ENCODE measurements around the gene AKR1C2.
"Not testable (repeated sequence)": the region's sequence is repeated elsewhere in the genome, so short reads cannot be mapped to it uniquely, and the experiment has no call there.

The AKR1C2 gene

DNA sequence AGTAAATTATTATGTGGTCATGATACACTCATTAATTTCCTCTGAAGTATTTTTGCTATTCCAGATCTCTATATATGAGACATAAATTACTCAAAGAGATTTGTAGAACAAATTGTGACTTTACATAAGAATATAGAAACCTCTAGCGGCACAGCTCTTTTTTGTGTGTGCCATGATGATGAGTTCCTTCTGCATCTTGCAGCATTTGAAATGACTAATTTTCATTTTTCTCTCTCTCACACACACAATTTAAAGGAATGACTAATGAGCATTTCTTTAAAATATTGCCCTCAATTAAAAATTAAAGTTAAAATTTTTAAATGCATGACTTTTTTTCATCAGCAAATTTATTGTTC is 351 bp upstream of the AKR1C2 start:
- H3K27ac ChIP-seq (ENCODE audit: insufficient read depth in 1 of 2, low read depth in 1 of 2, low read length in 2 of 2, poor library complexity in 1 of 2, severe bottlenecking in 2 of 2); H3K4me3 ChIP-seq (ENCODE audit: control insufficient read depth in 1 of 7, extremely low read depth in 1 of 7, insufficient read depth in 4 of 7, low read depth in 2 of 7, low read length in 6 of 7); H3K36me3 ChIP-seq (ENCODE audit: control insufficient read depth in 4 of 4, insufficient read depth in 4 of 4, low read length in 3 of 4); DNase-seq; CTCF ChIA-PET; H3K27me3 ChIP-seq (replicated peaks in 2 of 5; ENCODE audit: control insufficient read depth in 4 of 5, insufficient read depth in 5 of 5, low read length in 4 of 5); POLR2A ChIA-PET; H3K9me3 ChIP-seq (ENCODE audit: control extremely low read depth in 1 of 5, control insufficient read depth in 4 of 5, insufficient read depth in 2 of 5, low read depth in 1 of 5, low read length in 4 of 5); H3K4me1 ChIP-seq (ENCODE audit: control extremely low read depth in 1 of 4, control insufficient read depth in 4 of 4, insufficient read depth in 4 of 4, low read length in 3 of 4): not testable (repeated sequence)
- WGBS (ENCODE audit: insufficient coverage): no CpG with 5 or more reads among the region's 1 CpG

DNA sequence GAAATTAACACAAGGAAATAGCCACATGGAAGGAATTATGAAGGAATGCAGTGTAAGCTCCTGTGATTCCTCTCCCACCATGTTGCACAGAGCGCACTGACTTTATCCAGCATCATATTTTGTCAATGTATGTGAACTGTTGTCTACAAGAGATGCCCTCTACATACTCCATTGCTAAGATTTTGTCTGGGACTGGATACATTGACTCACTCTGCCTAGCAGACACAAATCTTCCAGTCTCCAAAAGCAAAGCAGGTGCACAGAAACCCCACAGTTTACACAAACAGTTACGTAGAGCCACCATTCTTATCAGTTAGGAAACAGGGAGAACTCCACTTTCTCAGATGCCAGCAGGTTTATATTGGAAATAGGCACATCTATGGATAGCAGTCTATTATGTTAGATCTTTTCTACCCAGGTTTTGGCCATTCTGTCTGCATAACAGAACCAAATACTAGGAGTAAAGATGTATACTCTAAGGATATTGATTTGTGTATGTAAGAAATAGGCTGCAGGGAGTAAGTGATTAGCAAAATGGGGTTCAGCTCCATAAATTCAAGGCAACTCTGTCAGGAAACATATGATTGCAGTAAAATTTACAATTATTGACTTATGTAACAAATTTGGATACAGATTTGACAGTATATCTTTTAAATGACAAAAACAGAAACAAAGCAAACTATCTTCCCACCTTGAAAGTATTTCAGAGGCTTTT is 1.5 kb downstream of the AKR1C2 start:
- CTCF ChIA-PET: no interaction called here
- Histone ChIP-seq H3K4me1 (ENCODE audit: control extremely low read depth in 1 of 4, control insufficient read depth in 4 of 4, insufficient read depth in 4 of 4, low read length in 3 of 4) (no peaks in the 10 kb centered on the region), H3K27me3 (replicated peaks in 2 of 5; ENCODE audit: control insufficient read depth in 4 of 5, insufficient read depth in 5 of 5, low read length in 4 of 5) (no peaks in the 10 kb centered on the region), H3K4me3 (ENCODE audit: control insufficient read depth in 1 of 7, extremely low read depth in 1 of 7, insufficient read depth in 4 of 7, low read depth in 2 of 7, low read length in 6 of 7) (no peak overlapping the region), H3K36me3 (ENCODE audit: control insufficient read depth in 4 of 4, insufficient read depth in 4 of 4, low read length in 3 of 4) (no peaks in the 10 kb centered on the region), H3K9me3 (ENCODE audit: control extremely low read depth in 1 of 5, control insufficient read depth in 4 of 5, insufficient read depth in 2 of 5, low read depth in 1 of 5, low read length in 4 of 5) (no peaks in the 10 kb centered on the region), H3K27ac (ENCODE audit: insufficient read depth in 1 of 2, low read depth in 1 of 2, low read length in 2 of 2, poor library complexity in 1 of 2, severe bottlenecking in 2 of 2) (no peak overlapping the region)
- WGBS (ENCODE audit: insufficient coverage): 100% methylated on average over 1 of the region's 2 CpGs
- no peak for DNase-seq
- POLR2A ChIA-PET: no interaction called here

- H3K36me3 ChIP-seq (ENCODE audit: control insufficient read depth in 4 of 4, insufficient read depth in 4 of 4, low read length in 3 of 4): no peaks in the 10 kb centered on the region
- DNase-seq: no peak
- no peaks in the 10 kb centered on the region for H3K27me3 ChIP-seq (replicated peaks in 2 of 5; ENCODE audit: control insufficient read depth in 4 of 5, insufficient read depth in 5 of 5, low read length in 4 of 5)
- no peak overlapping the region for H3K27ac ChIP-seq (ENCODE audit: insufficient read depth in 1 of 2, low read depth in 1 of 2, low read length in 2 of 2, poor library complexity in 1 of 2, severe bottlenecking in 2 of 2)
- WGBS (ENCODE audit: insufficient coverage): 93% methylated on average over 2 of the region's 5 CpGs
- no peaks in the 10 kb centered on the region for H3K4me1 ChIP-seq (ENCODE audit: control extremely low read depth in 1 of 4, control insufficient read depth in 4 of 4, insufficient read depth in 4 of 4, low read length in 3 of 4)
- no peaks in the 10 kb centered on the region for H3K9me3 ChIP-seq (ENCODE audit: control extremely low read depth in 1 of 5, control insufficient read depth in 4 of 5, insufficient read depth in 2 of 5, low read depth in 1 of 5, low read length in 4 of 5)
- H3K4me3 ChIP-seq (ENCODE audit: control insufficient read depth in 1 of 7, extremely low read depth in 1 of 7, insufficient read depth in 4 of 7, low read depth in 2 of 7, low read length in 6 of 7): no peak overlapping the region
- ChIA-PET POLR2A (no interaction called here), CTCF (no interaction called here)
These were observed 5.0 kb downstream of the AKR1C2 start for GRCh38 chr10:4998671-4999070.

GRCh38 chr10:4994260-4994659 is 9.4 kb downstream of the AKR1C2 start:
- CTCF ChIA-PET; H3K4me3 ChIP-seq (ENCODE audit: control insufficient read depth in 1 of 7, extremely low read depth in 1 of 7, insufficient read depth in 4 of 7, low read depth in 2 of 7, low read length in 6 of 7); H3K36me3 ChIP-seq (ENCODE audit: control insufficient read depth in 4 of 4, insufficient read depth in 4 of 4, low read length in 3 of 4); H3K27me3 ChIP-seq (replicated peaks in 2 of 5; ENCODE audit: control insufficient read depth in 4 of 5, insufficient read depth in 5 of 5, low read length in 4 of 5); H3K9me3 ChIP-seq (ENCODE audit: control extremely low read depth in 1 of 5, control insufficient read depth in 4 of 5, insufficient read depth in 2 of 5, low read depth in 1 of 5, low read length in 4 of 5); H3K27ac ChIP-seq (ENCODE audit: insufficient read depth in 1 of 2, low read depth in 1 of 2, low read length in 2 of 2, poor library complexity in 1 of 2, severe bottlenecking in 2 of 2); DNase-seq; POLR2A ChIA-PET; H3K4me1 ChIP-seq (ENCODE audit: control extremely low read depth in 1 of 4, control insufficient read depth in 4 of 4, insufficient read depth in 4 of 4, low read length in 3 of 4): not testable (repeated sequence)

DNA sequence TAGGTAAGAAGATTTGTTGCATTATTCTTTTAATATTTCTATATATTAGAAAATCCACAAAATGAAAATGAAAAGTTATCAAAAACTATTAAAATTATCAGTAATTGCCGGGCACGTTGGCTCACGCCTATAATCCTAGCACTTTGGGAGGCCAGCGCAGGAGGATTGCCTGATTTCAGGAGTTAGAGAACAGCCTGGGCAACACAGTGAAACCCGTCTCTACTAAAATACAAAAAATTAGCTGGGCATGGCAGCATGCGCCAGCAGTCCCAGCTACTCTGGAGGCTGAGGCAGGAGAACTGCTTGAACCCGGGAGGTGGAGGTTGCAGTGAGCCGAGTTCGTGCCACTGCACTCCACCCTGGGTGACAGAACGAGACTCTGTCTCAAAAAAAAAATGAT is 11.1 kb downstream of the AKR1C2 start:
- H3K36me3 ChIP-seq (ENCODE audit: control insufficient read depth in 4 of 4, insufficient read depth in 4 of 4, low read length in 3 of 4); H3K27ac ChIP-seq (ENCODE audit: insufficient read depth in 1 of 2, low read depth in 1 of 2, low read length in 2 of 2, poor library complexity in 1 of 2, severe bottlenecking in 2 of 2); H3K4me3 ChIP-seq (ENCODE audit: control insufficient read depth in 1 of 7, extremely low read depth in 1 of 7, insufficient read depth in 4 of 7, low read depth in 2 of 7, low read length in 6 of 7); POLR2A ChIA-PET; H3K4me1 ChIP-seq (ENCODE audit: control extremely low read depth in 1 of 4, control insufficient read depth in 4 of 4, insufficient read depth in 4 of 4, low read length in 3 of 4); H3K27me3 ChIP-seq (replicated peaks in 2 of 5; ENCODE audit: control insufficient read depth in 4 of 5, insufficient read depth in 5 of 5, low read length in 4 of 5); H3K9me3 ChIP-seq (ENCODE audit: control extremely low read depth in 1 of 5, control insufficient read depth in 4 of 5, insufficient read depth in 2 of 5, low read depth in 1 of 5, low read length in 4 of 5); DNase-seq; CTCF ChIA-PET: not testable (repeated sequence)
- over 99% methylated on average over 8 of the region's 10 CpGs for WGBS (ENCODE audit: insufficient coverage)

DNA sequence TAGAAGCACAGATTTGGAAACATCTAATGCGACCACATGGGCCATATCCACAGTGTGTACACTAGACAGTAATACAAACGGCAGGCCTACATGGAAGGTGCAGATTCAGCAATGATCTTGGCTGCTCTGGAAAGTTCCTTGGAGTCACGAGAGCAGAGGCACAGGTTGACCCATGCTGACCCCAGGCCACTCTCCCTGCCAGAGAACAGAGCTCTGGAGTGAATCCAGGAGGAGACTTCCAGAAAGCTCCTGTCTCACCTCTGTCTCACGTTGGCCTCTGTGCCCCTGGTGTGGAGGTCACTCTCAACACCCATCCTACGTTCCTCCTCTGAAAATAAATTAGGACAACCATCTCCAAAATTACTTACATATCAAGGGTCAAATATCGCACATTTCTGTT is 12.2 kb downstream of the AKR1C2 start:
- H3K27me3 ChIP-seq (replicated peaks in 2 of 5; ENCODE audit: control insufficient read depth in 4 of 5, insufficient read depth in 5 of 5, low read length in 4 of 5); POLR2A ChIA-PET; H3K27ac ChIP-seq (ENCODE audit: insufficient read depth in 1 of 2, low read depth in 1 of 2, low read length in 2 of 2, poor library complexity in 1 of 2, severe bottlenecking in 2 of 2); CTCF ChIA-PET; H3K9me3 ChIP-seq (ENCODE audit: control extremely low read depth in 1 of 5, control insufficient read depth in 4 of 5, insufficient read depth in 2 of 5, low read depth in 1 of 5, low read length in 4 of 5); H3K36me3 ChIP-seq (ENCODE audit: control insufficient read depth in 4 of 4, insufficient read depth in 4 of 4, low read length in 3 of 4); H3K4me1 ChIP-seq (ENCODE audit: control extremely low read depth in 1 of 4, control insufficient read depth in 4 of 4, insufficient read depth in 4 of 4, low read length in 3 of 4); H3K4me3 ChIP-seq (ENCODE audit: control insufficient read depth in 1 of 7, extremely low read depth in 1 of 7, insufficient read depth in 4 of 7, low read depth in 2 of 7, low read length in 6 of 7); DNase-seq: not testable (repeated sequence)
- no CpG with 5 or more reads among the region's 6 CpGs for WGBS (ENCODE audit: insufficient coverage)

- DNase-seq: no peak
- no peak overlapping the region for H3K4me3 ChIP-seq (ENCODE audit: control insufficient read depth in 1 of 7, extremely low read depth in 1 of 7, insufficient read depth in 4 of 7, low read depth in 2 of 7, low read length in 6 of 7)
- no CpG with 5 or more reads among the region's 2 CpGs for WGBS (ENCODE audit: insufficient coverage)
- no peak overlapping the region for H3K27ac ChIP-seq (ENCODE audit: insufficient read depth in 1 of 2, low read depth in 1 of 2, low read length in 2 of 2, poor library complexity in 1 of 2, severe bottlenecking in 2 of 2)
- H3K4me1 ChIP-seq (ENCODE audit: control extremely low read depth in 1 of 4, control insufficient read depth in 4 of 4, insufficient read depth in 4 of 4, low read length in 3 of 4): no peaks in the 10 kb centered on the region
- no peaks in the 10 kb centered on the region for H3K9me3 ChIP-seq (ENCODE audit: control extremely low read depth in 1 of 5, control insufficient read depth in 4 of 5, insufficient read depth in 2 of 5, low read depth in 1 of 5, low read length in 4 of 5)
- H3K36me3 ChIP-seq (ENCODE audit: control insufficient read depth in 4 of 4, insufficient read depth in 4 of 4, low read length in 3 of 4): no peaks in the 10 kb centered on the region
- ChIA-PET POLR2A (no interaction called here), CTCF (no interaction called here)
- H3K27me3 ChIP-seq (replicated peaks in 2 of 5; ENCODE audit: control insufficient read depth in 4 of 5, insufficient read depth in 5 of 5, low read length in 4 of 5): no peaks in the 10 kb centered on the region
These were observed 13.4 kb downstream of the AKR1C2 start for GRCh38 chr10:4990217-4990616.

Measured in common myeloid progenitor, CD34-positive (primary cell).